HUES6 (cell line): ENCODE data around the gene NACC1.
A peak's percentile ranks its signal among the peaks of the same experiment; 100 is the strongest.
"Not testable (repeated sequence)": the region's sequence is repeated elsewhere in the genome, so short reads cannot be mapped to it uniquely, and the experiment has no call there.

Source experiments
- H3K27ac ChIP-seq: 2 replicates; pipeline ENCODE4 v1.7.0; 2013; ENCODE audit warnings: low read depth, mild to moderate bottlenecking, low read length, inconsistent platforms
- H3K27me3 ChIP-seq: 2 replicates; pipeline ENCODE4 v1.6.1; 2013; ENCODE audit warnings: low read length; ENCODE audit not compliant: control insufficient read depth, insufficient read depth
- H3K36me3 ChIP-seq: 2 replicates; pipeline ENCODE4 v1.6.1; 2013; ENCODE audit warnings: low read length; ENCODE audit not compliant: control insufficient read depth, insufficient read depth
- H3K4me1 ChIP-seq: 2 replicates; pipeline ENCODE4 v1.6.1; 2013; ENCODE audit warnings: low read length; ENCODE audit not compliant: control insufficient read depth, insufficient read depth
- H3K4me3 ChIP-seq: 2 replicates; pipeline ENCODE4 v1.5.1; 2013; ENCODE audit warnings: low read depth, low read length
- H3K9ac ChIP-seq: one replicate; pipeline ENCODE4 v1.6.1; 2013; ENCODE audit warnings: mild to moderate bottlenecking, low read length
- H3K9me3 ChIP-seq: 2 replicates; pipeline ENCODE4 v1.6.1; 2013; ENCODE audit warnings: low read depth, low read length; ENCODE audit not compliant: control insufficient read depth, insufficient read depth

NACC1 gene

DNA sequence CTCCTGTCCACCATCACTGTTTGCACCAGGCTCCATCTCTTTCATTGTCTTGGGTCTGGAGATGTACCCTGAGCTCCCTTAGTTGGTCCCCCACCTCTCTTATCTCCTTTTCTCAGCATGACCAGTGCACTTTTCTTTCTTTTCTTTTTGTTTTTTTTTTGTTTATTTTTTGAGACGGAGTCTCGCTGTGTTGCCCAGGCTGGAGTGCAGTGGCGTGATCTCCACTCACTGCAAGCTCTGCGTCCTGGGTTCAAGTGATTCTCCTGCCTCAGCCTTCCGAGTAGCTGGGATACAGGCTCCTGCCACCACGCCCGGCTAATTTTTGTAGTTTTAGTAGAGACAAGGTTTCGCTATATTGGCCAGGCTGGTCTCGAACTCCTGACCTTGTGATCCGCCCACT lies 60.2 kb downstream of the NACC1 start:
- H3K27ac ChIP-seq, H3K4me3 ChIP-seq, H3K9ac ChIP-seq, H3K36me3 ChIP-seq, H3K27me3 ChIP-seq, H3K9me3 ChIP-seq, H3K4me1 ChIP-seq: not testable (repeated sequence)

DNA sequence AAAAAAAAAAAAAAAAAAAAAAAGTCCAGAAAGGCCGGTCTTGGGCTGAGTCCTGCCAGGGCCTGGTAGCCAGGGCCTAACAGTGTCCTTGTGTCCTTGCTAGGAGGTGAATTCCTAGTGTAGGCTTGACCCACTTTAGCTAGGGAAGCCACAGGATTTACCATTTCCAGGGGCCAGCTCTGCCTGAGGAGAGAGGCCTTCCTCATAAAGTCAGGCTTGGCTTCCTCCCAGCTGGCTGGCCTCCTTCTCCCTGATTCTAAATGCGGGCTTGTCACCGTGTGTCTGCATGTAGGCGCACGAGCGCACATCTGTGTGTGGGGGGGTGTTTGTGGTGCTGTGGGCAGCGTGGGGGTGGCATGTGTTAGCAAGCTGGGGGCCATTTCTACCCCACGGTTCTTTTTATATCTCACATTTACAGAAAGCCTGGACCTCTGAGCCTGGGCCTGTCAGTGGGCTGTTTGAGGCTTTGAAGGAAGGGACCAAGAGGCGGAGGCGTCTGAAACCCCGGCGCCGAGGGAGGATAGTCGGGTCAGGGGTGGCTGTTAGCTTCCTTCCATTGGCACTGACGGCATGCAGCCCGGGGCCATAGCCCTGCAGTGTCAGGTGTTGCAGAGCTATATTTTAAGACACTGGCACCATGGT lies 63.8 kb downstream of the NACC1 start:
- Histone ChIP-seq H3K27ac (peak overlapping the region; percentile 47; the same call in 1 of the 2 replicates), H3K36me3 (no peaks in the 10 kb centered on the region), H3K9ac (peak overlapping the region; percentile 16), H3K9me3 (peaks cover 3% of the 10 kb centered on the region; the same call in 1 of the 2 replicates), H3K4me1 (peaks cover 4% of the 10 kb centered on the region; the same call in 1 of the 2 replicates), H3K27me3 (no peaks in the 10 kb centered on the region), H3K4me3 (no peak overlapping the region)

DNA sequence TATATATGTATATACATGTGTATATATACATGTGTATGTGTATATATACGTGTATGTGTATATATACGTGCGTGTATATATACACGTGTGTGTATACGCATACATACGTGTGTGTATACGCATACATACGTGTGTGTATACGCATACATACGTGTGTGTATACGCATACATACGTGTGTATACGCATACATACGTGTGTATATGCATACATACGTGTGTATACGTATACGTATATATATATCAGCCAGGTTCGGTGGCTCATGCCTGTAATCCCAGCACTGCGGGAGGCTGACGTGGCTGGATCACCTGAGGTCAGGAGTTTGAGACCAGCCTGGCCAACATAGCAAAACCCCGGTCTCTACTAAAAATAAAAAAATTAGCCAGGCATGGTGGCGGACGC lies 66.9 kb downstream of the NACC1 start:
- not testable (repeated sequence) for H3K36me3 ChIP-seq, H3K9ac ChIP-seq, H3K4me1 ChIP-seq, H3K27me3 ChIP-seq, H3K27ac ChIP-seq, H3K4me3 ChIP-seq, H3K9me3 ChIP-seq

DNA sequence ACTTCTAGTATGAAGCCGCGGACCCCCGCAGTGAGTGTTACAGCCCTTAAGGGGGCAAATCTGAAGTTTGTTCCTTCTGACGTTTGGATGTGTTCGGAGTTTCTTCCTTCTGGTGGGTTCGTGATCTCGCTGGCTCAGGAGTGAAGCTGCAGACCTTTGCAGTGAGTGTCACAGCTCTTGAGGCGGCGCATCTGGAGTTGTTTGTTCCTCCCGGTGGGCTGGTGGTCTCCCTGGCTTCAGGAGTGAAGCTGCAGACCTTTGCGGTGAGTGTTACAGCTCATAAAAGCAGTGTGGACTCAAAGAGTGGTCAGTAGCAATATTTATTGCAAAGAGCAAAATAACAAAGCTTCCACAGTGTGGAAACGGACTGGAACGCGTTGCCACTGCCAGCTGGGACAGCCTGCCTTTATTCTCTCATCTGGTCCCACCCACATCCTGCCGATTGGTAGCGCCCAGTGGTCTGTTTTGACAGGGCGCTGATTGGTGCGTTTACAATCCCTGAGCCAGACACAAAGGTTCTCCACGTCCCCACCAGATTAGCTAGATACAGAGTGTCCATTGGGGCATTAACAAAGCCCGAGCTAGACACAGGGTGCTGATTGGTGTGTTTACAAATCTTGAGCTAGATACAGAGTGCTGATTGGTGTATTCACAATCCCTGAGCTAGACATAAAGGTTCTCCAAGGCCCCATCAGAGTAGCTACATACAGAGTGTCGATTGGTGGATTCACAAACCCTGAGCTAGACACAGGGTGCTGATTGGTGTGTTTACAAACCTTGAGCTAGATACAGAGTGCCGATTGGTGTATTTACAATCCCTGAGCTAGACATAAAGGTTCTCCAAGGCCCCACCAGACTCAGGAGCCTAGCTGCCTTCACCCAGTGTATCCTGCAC lies 67.9 kb downstream of the NACC1 start:
- not testable (repeated sequence) for H3K9ac ChIP-seq, H3K4me3 ChIP-seq, H3K9me3 ChIP-seq, H3K27ac ChIP-seq, H3K4me1 ChIP-seq, H3K36me3 ChIP-seq, H3K27me3 ChIP-seq

DNA sequence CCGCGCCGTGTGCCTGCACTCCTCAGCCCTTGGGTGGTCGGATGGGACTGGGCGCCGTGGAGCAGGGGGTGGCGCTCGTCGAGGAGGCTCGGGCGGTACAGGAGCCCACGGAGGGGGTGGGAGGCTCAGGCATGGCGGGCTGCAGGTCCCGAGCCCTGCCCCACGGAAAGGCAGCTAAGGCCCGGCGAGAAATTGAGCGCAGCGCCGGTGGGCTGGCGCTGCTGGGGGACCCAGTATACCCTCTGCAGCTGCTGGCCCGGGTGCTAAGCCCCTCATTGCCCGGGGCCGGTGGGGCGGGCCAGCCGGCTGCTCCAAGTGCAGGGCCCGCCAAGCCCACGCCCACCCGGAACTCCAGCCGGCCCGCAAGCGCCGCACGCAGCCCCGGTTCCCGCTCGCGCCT lies 68.6 kb downstream of the NACC1 start:
- not testable (repeated sequence) for H3K4me1 ChIP-seq, H3K27ac ChIP-seq, H3K9me3 ChIP-seq, H3K36me3 ChIP-seq, H3K4me3 ChIP-seq, H3K27me3 ChIP-seq, H3K9ac ChIP-seq

DNA sequence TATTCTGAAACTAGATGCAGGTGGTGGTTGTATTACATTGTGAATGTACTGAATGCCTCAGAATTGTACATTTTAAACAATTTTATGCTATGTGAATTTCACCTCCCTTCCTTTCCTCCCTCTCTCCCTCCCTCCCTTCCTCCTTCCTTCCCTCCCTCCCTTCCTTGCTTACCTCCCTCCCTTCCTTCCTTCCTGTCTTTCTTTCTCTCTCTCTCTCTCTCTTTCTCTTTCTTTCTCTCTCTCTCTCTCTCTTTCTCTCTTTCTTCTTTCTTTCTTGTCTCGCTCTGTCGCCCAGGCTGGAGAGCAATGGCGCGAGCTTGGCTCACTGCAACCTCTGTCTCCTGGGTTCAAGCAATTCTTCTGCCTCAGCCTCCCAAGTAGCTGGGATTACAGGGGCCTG lies 69.4 kb downstream of the NACC1 start:
- Histone ChIP-seq H3K4me3 (no peak overlapping the region), H3K9me3 (peaks cover 3% of the 10 kb centered on the region; the same call in 1 of the 2 replicates), H3K4me1 (0 out of 2 replicates have a peak, but pooled peaks cover 3% of the 10 kb centered on the region), H3K27me3 (no peaks in the 10 kb centered on the region), H3K36me3 (no peaks in the 10 kb centered on the region), H3K27ac (no peak overlapping the region), H3K9ac (no peak overlapping the region)

DNA sequence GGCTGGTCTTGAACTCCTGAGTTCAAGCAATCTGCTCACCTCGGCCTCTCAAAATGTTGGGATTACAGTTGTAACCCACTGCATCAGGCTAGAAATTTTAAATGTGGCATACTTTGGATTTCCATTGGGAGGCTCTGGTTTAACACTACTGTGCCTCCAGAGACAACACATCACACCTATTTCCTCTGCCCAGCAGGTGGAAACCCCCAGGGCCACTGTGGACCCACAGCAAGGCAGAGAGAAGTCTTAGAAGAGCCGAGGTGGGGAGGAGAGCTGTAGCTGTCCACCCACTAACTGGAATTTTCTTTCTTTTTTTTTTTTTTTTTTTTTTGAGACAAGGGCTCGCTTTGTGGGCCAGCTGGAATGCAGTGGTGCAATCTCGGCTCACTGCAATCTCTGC lies 71.5 kb downstream of the NACC1 start:
- H3K4me1 ChIP-seq: 0 out of 2 replicates have a peak, but pooled peaks cover 3% of the 10 kb centered on the region
- no peak overlapping the region for H3K27ac ChIP-seq
- no peak overlapping the region for H3K9ac ChIP-seq
- H3K4me3 ChIP-seq: no peak overlapping the region
- no peaks in the 10 kb centered on the region for H3K27me3 ChIP-seq
- H3K9me3 ChIP-seq: peaks cover 3% of the 10 kb centered on the region; the same call in 1 of the 2 replicates
- no peaks in the 10 kb centered on the region for H3K36me3 ChIP-seq
